Measurements from ENCODE around the gene MYH6.
"Not testable (repeated sequence)": the region's sequence is repeated elsewhere in the genome, so short reads cannot be mapped to it uniquely, and the experiment has no call there.

Gene MYH6

GRCh38 chr14:23414254-23414653, 6.2 kb upstream of the MYH6 start:
- DNase-seq, result no peak

- no peak for DNase-seq
Observed at GRCh38 chr14:23413681-23414080, 5.6 kb upstream of the MYH6 start.

- no peak for DNase-seq
Observed at GRCh38 chr14:23411563-23412525, 3.8 kb upstream of the MYH6 start.

- DNase-seq, result no peak
Observed at GRCh38 chr14:23409966-23410635, 2.0 kb upstream of the MYH6 start.

GRCh38 chr14:23409475-23409874, 1.4 kb upstream of the MYH6 start:
- no peak for DNase-seq

GRCh38 chr14:23408307-23408630, 196 bp upstream of the MYH6 start:
- DNase-seq, result no peak

GRCh38 chr14:23406725-23407355, 1.2 kb downstream of the MYH6 start:
- no peak for DNase-seq

GRCh38 chr14:23406244-23406643, 1.8 kb downstream of the MYH6 start:
- no peak for DNase-seq

GRCh38 chr14:23405516-23406025, 2.5 kb downstream of the MYH6 start:
- DNase-seq, result no peak

GRCh38 chr14:23405096-23405495, 3.0 kb downstream of the MYH6 start:
- no peak for DNase-seq

GRCh38 chr14:23404331-23404900, 3.7 kb downstream of the MYH6 start:
- DNase-seq, result no peak

GRCh38 chr14:23403908-23404307, 4.2 kb downstream of the MYH6 start:
- no peak for DNase-seq

- no peak for DNase-seq
Observed at GRCh38 chr14:23403139-23403438, 5.0 kb downstream of the MYH6 start.

GRCh38 chr14:23402296-23403138, 5.6 kb downstream of the MYH6 start:
- no peak for DNase-seq

- DNase-seq, result no peak
Observed at GRCh38 chr14:23401291-23401690, 6.8 kb downstream of the MYH6 start.

- DNase-seq, result not testable (repeated sequence)
Observed at GRCh38 chr14:23400496-23401149, 7.5 kb downstream of the MYH6 start.

- DNase-seq, result no peak
Observed at GRCh38 chr14:23399591-23399990, 8.5 kb downstream of the MYH6 start.

GRCh38 chr14:23399136-23399535, 8.9 kb downstream of the MYH6 start:
- no peak for DNase-seq

GRCh38 chr14:23398348-23398747, 9.7 kb downstream of the MYH6 start:
- DNase-seq, result no peak

GRCh38 chr14:23396781-23397407, 11.2 kb downstream of the MYH6 start:
- no peak for DNase-seq

GRCh38 chr14:23396126-23396525, 11.9 kb downstream of the MYH6 start:
- no peak for DNase-seq
